Natural killer cell (primary cell): Measurements from ENCODE around the gene EBF3. TPM values are rescaled to one million over a fixed set of nuclear protein-coding genes. Genes with fewer than 3 reads are reported as not detected.

ENCODE experiments used
- ATAC-seq, 3 donors: fragments of 150-1000 bp in 2 of 3; fragments of 200-7000 bp in 1 of 3; cut with Tn5 transposase; 1 replicate in 1 of 3; 2 replicates in 2 of 3; pipeline ENCODE4 v1.10.0; 2021; ENCODE audit warnings: mild to moderate bottlenecking in 2 of 3, moderate library complexity in 2 of 3
- DNase-seq, 2 donors: peaks; one replicate each; pipeline versions ENCODE4 v3.0.0 to v3.0.0-alpha.2; 2013 to 2021; ENCODE audit warnings: mixed read lengths in 1 of 2
- H3K27ac ChIP-seq: one replicate; pipeline ENCODE4 v1.5.1; 2013; ENCODE audit warnings: mild to moderate bottlenecking, low read length
- H3K27me3 ChIP-seq: one replicate; pipeline ENCODE4 v1.6.1; 2013; ENCODE audit warnings: low read length; ENCODE audit not compliant: control insufficient read depth, insufficient read depth
- H3K36me3 ChIP-seq: one replicate; pipeline ENCODE4 v1.6.1; 2013; ENCODE audit warnings: low read length; ENCODE audit not compliant: control insufficient read depth, insufficient read depth
- H3K4me1 ChIP-seq: one replicate; pipeline ENCODE4 v1.6.1; 2013; ENCODE audit warnings: low read length; ENCODE audit not compliant: control insufficient read depth, insufficient read depth
- H3K4me3 ChIP-seq: one replicate; pipeline ENCODE4 v1.5.1; 2013; ENCODE audit warnings: low read length
- H3K9me3 ChIP-seq: one replicate; pipeline ENCODE4 v1.6.1; 2013; ENCODE audit warnings: low read length; ENCODE audit not compliant: control insufficient read depth, insufficient read depth
- H3K27ac Mint-ChIP-seq, 2 donors: one replicate each; pipeline ENCODE4 v1.8.0; 2022; ENCODE audit warnings: mild to moderate bottlenecking in 2 of 2, mixed read lengths in 2 of 2, moderate library complexity in 1 of 2
- H3K27me3 Mint-ChIP-seq, 2 donors: one replicate each; pipeline ENCODE4 v1.8.0; 2022; ENCODE audit warnings: low read depth in 2 of 2, mixed read lengths in 2 of 2
- H3K36me3 Mint-ChIP-seq: one replicate; pipeline ENCODE4 v1.8.0; 2022; ENCODE audit warnings: mixed read lengths
- H3K4me1 Mint-ChIP-seq, 2 donors: one replicate each; pipeline ENCODE4 v1.8.0; 2022; ENCODE audit warnings: mixed read lengths in 2 of 2
- H3K4me3 Mint-ChIP-seq: one replicate; pipeline ENCODE4 v1.8.0; 2022; ENCODE audit warnings: mild to moderate bottlenecking, moderate library complexity, mixed read lengths
- H3K9me3 Mint-ChIP-seq, 2 donors: one replicate each; pipeline ENCODE4 v1.8.0; 2022; ENCODE audit warnings: mixed read lengths in 2 of 2
- WGBS: methylation state at CpG from one replicate; pipeline ENCODE4 v1.1.7; 2013; ENCODE audit warnings: missing lambda C conversion rate; ENCODE audit not compliant: insufficient coverage; 5-methylcytosine and 5-hydroxymethylcytosine counted together
- intact Hi-C: fragments of 100-400 bp; cut with micrococcal nuclease; formaldehyde crosslinking; loops from one replicate; pipeline ENCODE4 v1.14.2; 2022
- total RNA-seq, 4 donors: library from RNA; stranded (reverse); fragments of 120-200 nt in 1 of 4; gene quantifications; one replicate each; pipeline versions ENCODE4 v1.2.3 to v1.2.4, GENCODE V29; 2013 to 2022
- TF ChIP-seq, protein P1 (sequence below): fragments of 200-600 bp; IDR thresholded peaks from one replicate; pipeline ENCODE4 v1.8.0; 2022; ENCODE audit warnings: antibody characterized with exemption

The EBF3 gene
- total RNA-seq, 3 donors from 2014 or later (not counting 1 experiment from before 2014, with no cell fraction given): not detected

- no peak overlapping the region for H3K4me3 ChIP-seq
- no peaks in the 10 kb centered on the region for H3K36me3 ChIP-seq
- H3K4me1 Mint-ChIP-seq: peaks cover 5 to 13% of the 10 kb centered on the region in 2 donors
- TF ChIP-seq, protein P1, sequence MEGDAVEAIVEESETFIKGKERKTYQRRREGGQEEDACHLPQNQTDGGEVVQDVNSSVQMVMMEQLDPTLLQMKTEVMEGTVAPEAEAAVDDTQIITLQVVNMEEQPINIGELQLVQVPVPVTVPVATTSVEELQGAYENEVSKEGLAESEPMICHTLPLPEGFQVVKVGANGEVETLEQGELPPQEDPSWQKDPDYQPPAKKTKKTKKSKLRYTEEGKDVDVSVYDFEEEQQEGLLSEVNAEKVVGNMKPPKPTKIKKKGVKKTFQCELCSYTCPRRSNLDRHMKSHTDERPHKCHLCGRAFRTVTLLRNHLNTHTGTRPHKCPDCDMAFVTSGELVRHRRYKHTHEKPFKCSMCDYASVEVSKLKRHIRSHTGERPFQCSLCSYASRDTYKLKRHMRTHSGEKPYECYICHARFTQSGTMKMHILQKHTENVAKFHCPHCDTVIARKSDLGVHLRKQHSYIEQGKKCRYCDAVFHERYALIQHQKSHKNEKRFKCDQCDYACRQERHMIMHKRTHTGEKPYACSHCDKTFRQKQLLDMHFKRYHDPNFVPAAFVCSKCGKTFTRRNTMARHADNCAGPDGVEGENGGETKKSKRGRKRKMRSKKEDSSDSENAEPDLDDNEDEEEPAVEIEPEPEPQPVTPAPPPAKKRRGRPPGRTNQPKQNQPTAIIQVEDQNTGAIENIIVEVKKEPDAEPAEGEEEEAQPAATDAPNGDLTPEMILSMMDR: no peak
- 83% methylated on average over 6 of the region's 6 CpGs for WGBS
- H3K9me3 Mint-ChIP-seq: peaks cover 0 to 3% of the 10 kb centered on the region in 2 donors
- no peak overlapping the region for H3K4me3 Mint-ChIP-seq
- no peaks in the 10 kb centered on the region for H3K4me1 ChIP-seq
- H3K27ac Mint-ChIP-seq: no peak overlapping the region
- no peak for ATAC-seq
- H3K9me3 ChIP-seq: peaks cover 14% of the 10 kb centered on the region
- no peak overlapping the region for H3K27ac ChIP-seq
- intact Hi-C loops: no loop called here
- no peaks in the 10 kb centered on the region for H3K27me3 ChIP-seq
- no peak for DNase-seq
- H3K27me3 Mint-ChIP-seq: peaks cover 0 to 9% of the 10 kb centered on the region in 2 donors
- no peaks in the 10 kb centered on the region for H3K36me3 Mint-ChIP-seq
Observed at GRCh38 chr10:129793479-129793878, 170.6 kb downstream of the EBF3 start.

DNA sequence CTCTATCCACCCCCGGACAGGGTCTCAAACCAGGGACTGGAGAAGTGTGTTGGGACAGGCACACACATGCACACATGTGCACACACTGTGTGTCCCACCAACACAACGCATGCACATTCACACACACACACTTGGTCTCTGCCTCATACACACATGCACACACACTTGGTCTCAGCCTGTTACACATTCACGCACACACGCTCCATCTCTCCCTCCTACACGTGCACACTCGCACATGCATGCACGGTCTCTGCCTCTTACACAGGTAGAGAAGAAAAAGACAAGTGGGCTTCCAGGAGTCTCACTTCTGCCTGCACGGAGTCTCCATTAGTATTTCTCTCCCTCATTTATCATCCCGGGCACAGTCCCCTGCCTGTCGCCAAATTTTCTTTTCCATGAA is 171.2 kb downstream of the EBF3 start:
- ATAC-seq (no peak), DNase-seq (no peak)
- H3K27me3 Mint-ChIP-seq: peaks cover 0 to 9% of the 10 kb centered on the region in 2 donors
- H3K4me1 ChIP-seq: no peaks in the 10 kb centered on the region
- TF ChIP-seq, protein P1: no peak
- H3K9me3 Mint-ChIP-seq: peaks cover 0 to 3% of the 10 kb centered on the region in 2 donors
- no peak overlapping the region for H3K27ac Mint-ChIP-seq
- no peak overlapping the region for H3K27ac ChIP-seq
- H3K27me3 ChIP-seq: no peaks in the 10 kb centered on the region
- H3K4me3 ChIP-seq: no peak overlapping the region
- peaks cover 5 to 13% of the 10 kb centered on the region in 2 donors for H3K4me1 Mint-ChIP-seq
- no peaks in the 10 kb centered on the region for H3K36me3 ChIP-seq
- peaks cover 14% of the 10 kb centered on the region for H3K9me3 ChIP-seq
- WGBS: 98% methylated on average over 10 of the region's 10 CpGs
- intact Hi-C loops: no loop called here
- H3K4me3 Mint-ChIP-seq: no peak overlapping the region
- H3K36me3 Mint-ChIP-seq: no peaks in the 10 kb centered on the region

DNA sequence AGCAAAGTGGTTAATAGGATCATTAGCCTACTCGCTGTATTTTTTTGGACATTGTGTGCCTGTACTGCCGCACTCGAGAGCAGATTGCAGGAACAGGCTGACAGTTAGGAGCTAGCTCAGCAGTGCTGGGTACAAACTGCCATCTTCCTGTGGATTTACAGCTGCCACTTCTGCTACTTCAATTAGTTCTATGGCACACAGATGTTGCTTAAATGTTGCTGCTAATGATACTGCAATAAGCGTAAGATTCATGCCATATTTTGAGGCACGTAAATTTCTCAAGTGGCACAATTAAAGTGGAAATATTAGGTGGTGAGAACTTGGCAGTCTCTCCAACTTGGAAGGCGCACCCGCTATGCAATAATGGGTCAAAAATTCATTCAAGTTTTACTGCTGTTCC is 171.9 kb downstream of the EBF3 start:
- intact Hi-C loops: no loop called here
- Mint-ChIP-seq H3K27ac (no peak overlapping the region), H3K4me3 (no peak overlapping the region), H3K27me3 (peaks cover 0 to 3% of the 10 kb centered on the region in 2 donors), H3K9me3 (peaks cover 0 to 3% of the 10 kb centered on the region in 2 donors), H3K36me3 (no peaks in the 10 kb centered on the region), H3K4me1 (peaks cover 5 to 13% of the 10 kb centered on the region in 2 donors)
- DNase-seq (no peak), ATAC-seq (no peak)
- H3K4me3 ChIP-seq: no peak overlapping the region
- H3K36me3 ChIP-seq: no peaks in the 10 kb centered on the region
- TF ChIP-seq, protein P1: no peak
- H3K4me1 ChIP-seq: no peaks in the 10 kb centered on the region
- H3K27ac ChIP-seq: no peak overlapping the region
- peaks cover 14% of the 10 kb centered on the region for H3K9me3 ChIP-seq
- no peaks in the 10 kb centered on the region for H3K27me3 ChIP-seq
- WGBS: 97% methylated on average over 7 of the region's 7 CpGs
